Gastroesophageal sphincter (tissue), 4 donors: ENCODE data around the gene MACROD2. TPM values are rescaled to one million over a fixed set of nuclear protein-coding genes. Genes with fewer than 3 reads are reported as not detected.

Experiments
- ATAC-seq: fragments of 150-250 bp; one replicate; pipeline ENCODE4 v1.9.1; 2016; ENCODE audit warnings: mild to moderate bottlenecking, moderate library complexity
- H3K27ac ChIP-seq, 4 donors: fragments of 200-600 bp; sonication (generic) in 3 of 4; 1 replicate in 3 of 4; 2 replicates in 1 of 4; pipeline ENCODE4 v1.5.1; 2016 to 2019
- H3K27me3 ChIP-seq: fragments of 200-600 bp; sonication (generic); one replicate; pipeline ENCODE4 v1.5.1; 2019
- H3K36me3 ChIP-seq, 2 donors: fragments of 200-600 bp; sonication (generic); one replicate each; pipeline ENCODE4 v1.5.1; 2019; ENCODE audit warnings: control low read depth in 1 of 2
- H3K4me1 ChIP-seq, 3 donors: fragments of 200-600 bp; sonication (generic); 1 replicate in 2 of 3; 2 replicates in 1 of 3; pipeline ENCODE4 v1.5.1; 2016 to 2019; ENCODE audit warnings: control low read depth in 2 of 3
- H3K4me3 ChIP-seq, 2 donors: fragments of 200-600 bp; sonication (generic); one replicate each; pipeline ENCODE4 v1.5.1; 2019; ENCODE audit warnings: mild to moderate bottlenecking in 1 of 2, moderate library complexity in 1 of 2
- H3K9me3 ChIP-seq, 3 donors: fragments of 200-600 bp; sonication (generic); one replicate each; pipeline ENCODE4 v1.5.1; 2017 to 2019; ENCODE audit warnings: control low read depth in 2 of 3
- CTCF ChIP-seq, 4 experiments: fragments of 200-600 bp in 2 of 4; fragments of 450-650 bp in 2 of 4; sonication (generic) in 1 of 4; IDR thresholded peaks; one replicate each; pipeline ENCODE4 v1.5.1; 2017 to 2019; ENCODE audit warnings: antibody characterized with exemption in 4 of 4, mild to moderate bottlenecking in 2 of 4, moderate library complexity in 2 of 4
- EP300 ChIP-seq: sonication (generic); formaldehyde crosslinking; IDR thresholded peaks from one replicate; pipeline ENCODE4 v1.6.1; 2017; ENCODE audit warnings: antibody characterized with exemption, mild to moderate bottlenecking
- POLR2A ChIP-seq, 2 donors: fragments of 450-650 bp; IDR thresholded peaks; one replicate each; pipeline ENCODE4 v1.6.1; 2017; ENCODE audit warnings: antibody characterized with exemption in 2 of 2, mild to moderate bottlenecking in 2 of 2, moderate library complexity in 1 of 2
- POLR2AphosphoS5 ChIP-seq: sonication (generic); formaldehyde crosslinking; IDR thresholded peaks from one replicate; pipeline ENCODE4 v1.6.1; 2017; ENCODE audit warnings: antibody characterized with exemption
- WGBS, 2 donors: methylation state at CpG; one replicate each; pipeline ENCODE4 v1.1.5; 2018; ENCODE audit warnings: low coverage in 1 of 2; 5-methylcytosine and 5-hydroxymethylcytosine counted together
- total RNA-seq, 4 donors: library from RNA; depleted of rRNA; stranded (reverse); fragments of >200 nt; gene quantifications; one replicate each; pipeline ENCODE4 v1.1.0, GENCODE V29; 2016

Gene MACROD2
- total RNA-seq, 4 donors from 2014 or later, result 4.0 to 12.1 (median 7.4) TPM

GRCh38 chr20:14117768-14118167 lies 122.5 kb downstream of the MACROD2 start:
- Histone ChIP-seq H3K27me3 (no peaks in the 10 kb centered on the region), H3K4me3 (no peak overlapping the region), H3K36me3 (no peaks in the 10 kb centered on the region), H3K9me3 (no peaks in the 10 kb centered on the region), H3K4me1 (no peaks in the 10 kb centered on the region), H3K27ac (no peak overlapping the region)
- WGBS, 2 donors, result 40 to 44% methylated on average over 2 of the region's 2 CpGs
- no peak for ATAC-seq
- TF ChIP-seq EP300, result no peak
- no peak for TF ChIP-seq CTCF (IDR thresholded peaks at IDR 0.05)
- no peak for TF ChIP-seq POLR2A (IDR thresholded peaks at IDR 0.05)
- TF ChIP-seq POLR2AphosphoS5, result no peak

GRCh38 chr20:14126856-14127255 lies 131.5 kb downstream of the MACROD2 start:
- ATAC-seq, result no peak
- Histone ChIP-seq H3K4me1 (no peaks in the 10 kb centered on the region), H3K9me3 (no peaks in the 10 kb centered on the region), H3K36me3 (no peaks in the 10 kb centered on the region), H3K4me3 (no peak overlapping the region), H3K27ac (no peak overlapping the region), H3K27me3 (no peaks in the 10 kb centered on the region)
- TF ChIP-seq POLR2AphosphoS5, result no peak
- no peak for TF ChIP-seq POLR2A (IDR thresholded peaks at IDR 0.05)
- no peak for TF ChIP-seq CTCF (IDR thresholded peaks at IDR 0.05)
- no peak for TF ChIP-seq EP300
- WGBS, 2 donors, result 53 to 62% methylated on average over 2 of the region's 2 CpGs

- TF ChIP-seq CTCF (IDR thresholded peaks at IDR 0.05) (no peak), POLR2A (IDR thresholded peaks at IDR 0.05) (no peak), POLR2AphosphoS5 (no peak), EP300 (no peak)
- Histone ChIP-seq H3K9me3 (no peaks in the 10 kb centered on the region), H3K36me3 (no peaks in the 10 kb centered on the region), H3K4me3 (no peak overlapping the region), H3K27ac (no peak overlapping the region), H3K4me1 (no peaks in the 10 kb centered on the region), H3K27me3 (no peaks in the 10 kb centered on the region)
- no peak for ATAC-seq
- WGBS, 2 donors, result 64 to 73% methylated on average over 2 of the region's 2 CpGs
Measured at GRCh38 chr20:14127514-14128223, 132.4 kb downstream of the MACROD2 start.

- H3K4me1 ChIP-seq, result no peaks in the 10 kb centered on the region
- H3K36me3 ChIP-seq, result no peaks in the 10 kb centered on the region
- TF ChIP-seq CTCF (IDR thresholded peaks at IDR 0.05), result no peak
- TF ChIP-seq POLR2A (IDR thresholded peaks at IDR 0.05), result no peak
- TF ChIP-seq EP300, result no peak
- TF ChIP-seq POLR2AphosphoS5, result no peak
- peaks cover 0 to 4% (median 0%) of the 10 kb centered on the region in 3 donors for H3K9me3 ChIP-seq
- H3K27me3 ChIP-seq, result no peaks in the 10 kb centered on the region
- no peak overlapping the region for H3K27ac ChIP-seq
- 85 to 93% methylated on average over 2 of the region's 3 CpGs for WGBS, 2 donors
- no peak for ATAC-seq
- no peak overlapping the region for H3K4me3 ChIP-seq
Measured at GRCh38 chr20:14134004-14134403, 138.7 kb downstream of the MACROD2 start.

GRCh38 chr20:14142171-14142570 lies 146.9 kb downstream of the MACROD2 start:
- H3K9me3 ChIP-seq, result no peaks in the 10 kb centered on the region
- no peak overlapping the region for H3K4me3 ChIP-seq
- H3K4me1 ChIP-seq, result peaks cover 0 to 6% (median 0%) of the 10 kb centered on the region in 3 donors
- H3K27ac ChIP-seq, result no peak overlapping the region
- TF ChIP-seq CTCF (IDR thresholded peaks at IDR 0.05), result peak in 3 of 4 experiments; percentile 40 to 68 (median 49)
- no peak for TF ChIP-seq POLR2A (IDR thresholded peaks at IDR 0.05)
- peak; percentile 66 for ATAC-seq
- H3K36me3 ChIP-seq, result no peaks in the 10 kb centered on the region
- H3K27me3 ChIP-seq, result no peaks in the 10 kb centered on the region
- 7 to 24% methylated on average over 4 to 5 of the region's 5 CpGs for WGBS, 2 donors
